Activated naive CD4-positive, alpha-beta T cell treated with anti-CD3 and anti-CD28 coated beads, Interleukin-2, amount 50 U/mL, for 24 hours (primary cell): Measurements from ENCODE around the gene ANKRD12.

Source experiments
- H3K27ac Mint-ChIP-seq: one replicate; pipeline ENCODE4 v1.8.0; 2021; ENCODE audit warnings: mild to moderate bottlenecking, mixed read lengths
- H3K27me3 Mint-ChIP-seq: one replicate; pipeline ENCODE4 v1.8.0; 2021; ENCODE audit warnings: mixed read lengths
- H3K36me3 Mint-ChIP-seq: one replicate; pipeline ENCODE4 v1.8.0; 2021; ENCODE audit warnings: mixed read lengths
- H3K4me1 Mint-ChIP-seq: one replicate; pipeline ENCODE4 v1.8.0; 2021; ENCODE audit warnings: mixed read lengths
- H3K4me3 Mint-ChIP-seq: one replicate; pipeline ENCODE4 v1.8.0; 2021; ENCODE audit warnings: mild to moderate bottlenecking, mixed read lengths
- H3K9me3 Mint-ChIP-seq: one replicate; pipeline ENCODE4 v1.8.0; 2021; ENCODE audit warnings: mixed read lengths

The ANKRD12 gene

DNA sequence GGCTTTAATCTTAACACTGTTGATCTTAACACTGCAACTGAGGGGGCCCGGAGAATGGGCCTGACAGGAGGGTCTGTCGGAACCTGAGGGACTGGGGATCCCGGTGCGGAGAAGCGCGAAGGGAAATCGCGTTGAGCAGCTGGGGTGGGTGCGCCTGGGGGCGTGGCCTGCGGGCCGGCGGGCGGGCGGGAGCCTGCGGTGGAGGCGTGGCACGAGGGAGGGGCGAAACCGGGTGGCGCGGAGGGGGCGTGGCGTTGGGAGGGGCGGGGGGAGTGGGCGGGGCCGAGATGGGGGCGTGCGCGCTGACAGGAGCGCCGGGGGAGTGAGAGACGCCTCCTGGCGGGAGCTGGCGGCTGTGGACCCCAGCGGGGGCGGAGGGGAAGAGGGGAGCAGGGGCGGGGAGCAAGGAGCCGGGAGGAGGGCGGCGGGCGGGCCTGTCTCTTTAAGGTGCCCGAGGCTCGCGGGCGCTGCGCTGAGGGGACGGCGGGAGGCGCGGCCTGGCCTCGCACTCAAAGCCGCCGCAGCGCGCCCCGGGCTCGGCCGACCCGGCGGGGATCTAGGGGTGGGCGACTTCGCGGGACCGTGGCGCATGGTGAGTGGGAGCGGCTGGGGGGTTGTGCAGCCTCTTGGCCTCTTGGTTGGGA is 197.9 kb downstream of the ANKRD12 start, which contains the start of gene TWSG1:
TWSG1 (plus strand) TSS at position 445 of the 644 bp plus-strand sequence. CDS start 2,457 bp downstream, outside the sequence.
- Mint-ChIP-seq H3K27me3 (peaks cover 1% of the 10 kb centered on the region), H3K4me3 (peak within 1 kb of the TSS; percentile 91), H3K27ac (peak within 1 kb of the TSS; percentile 91), H3K4me1 (peaks cover 16% of the 10 kb centered on the region), H3K9me3 (no peaks in the 10 kb centered on the region), H3K36me3 (peaks cover 2% of the 10 kb centered on the region)

DNA sequence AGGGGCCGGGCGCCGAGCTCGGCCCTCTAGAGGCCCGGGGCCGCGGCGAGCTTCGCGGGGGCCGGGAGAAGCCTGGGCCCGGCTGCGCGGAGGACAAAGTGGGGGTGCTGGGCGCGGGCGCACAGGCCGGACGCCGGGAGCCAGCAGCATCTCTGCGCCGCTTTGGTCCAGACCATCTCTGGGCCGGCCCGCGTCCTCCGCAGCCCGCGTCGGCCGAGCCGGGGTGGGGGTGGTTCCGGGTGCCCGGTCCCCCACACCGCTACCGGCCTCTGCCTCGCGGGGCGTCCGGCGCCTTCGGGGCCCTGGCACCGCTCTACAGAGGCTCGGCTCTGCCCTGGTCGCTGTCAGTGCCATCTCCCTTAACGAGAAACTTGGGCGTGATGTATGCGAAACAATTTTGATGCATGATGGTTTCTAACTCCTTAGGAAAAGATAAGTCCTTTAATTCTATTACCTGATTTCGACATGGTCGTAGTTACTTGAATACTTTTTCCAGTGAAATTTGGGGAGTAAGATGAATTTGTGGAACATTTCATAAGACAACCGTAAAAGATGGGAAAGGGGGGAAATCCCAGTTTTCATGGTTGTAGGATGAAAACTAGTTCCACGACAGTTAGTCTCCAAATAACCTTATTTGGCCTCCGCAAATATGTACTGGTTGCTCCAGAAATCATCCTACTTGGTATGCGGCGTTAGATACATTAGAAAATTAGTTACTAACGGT is 198.6 kb downstream of the ANKRD12 start:
- Mint-ChIP-seq H3K9me3 (no peaks in the 10 kb centered on the region), H3K27ac (no peak overlapping the region), H3K4me1 (peaks cover 16% of the 10 kb centered on the region), H3K36me3 (peaks cover 5% of the 10 kb centered on the region), H3K4me3 (peak overlapping the region; percentile 91), H3K27me3 (peaks cover 1% of the 10 kb centered on the region)
